GM12878 (cell line): ENCODE measurements around the gene MLKL. TPM values are rescaled to one million over a fixed set of nuclear protein-coding genes. Genes with fewer than 3 reads are reported as not detected.

Experiments used
- ATAC-seq: fragments of 200-7000 bp; cut with Tn5 transposase; 3 replicates; pipeline ENCODE4 v1.9.1; 2020; ENCODE audit warnings: mild to moderate bottlenecking, moderate library complexity
- BruUV-seq: library from RNA; stranded (reverse); fragments of 400-500 nt; replicated peaks from 2 replicates; lab custom pipeline; 2021; lab: Mats Ljungman, UMichigan
- CTCF ChIA-PET: fragments of 300-600 bp; sonication (Branson Sonifier 250); formaldehyde crosslinking; extraction: SDS; loops from one replicate; lab custom pipeline; 2021; ENCODE audit warnings: inconsistent platforms; lab: Yijun Ruan, JAX
- POLR2A ChIA-PET: fragments of 350-600 bp; formaldehyde crosslinking; extraction: SDS; loops from one replicate; lab custom pipeline; 2021; ENCODE audit warnings: inconsistent platforms; lab: Charles Lee
- RAD21 ChIA-PET: fragments of 300-600 bp; sonication (Branson Sonifier 250); formaldehyde crosslinking; loops from one replicate; lab custom pipeline; 2023; ENCODE audit warnings: antibody characterized with exemption; ENCODE audit not compliant: unreplicated experiment; lab: Charles Lee
- SMC1A ChIA-PET: fragments of 300-600 bp; sonication (Branson Sonifier 250); formaldehyde crosslinking; loops from one replicate; lab custom pipeline; 2023; ENCODE audit not compliant: unreplicated experiment, uncharacterized antibody; lab: Charles Lee
- DNase-seq: peaks from one replicate; pipeline ENCODE4 v3.0.0-alpha.2; 2011; ENCODE audit warnings: low read depth, low spot score
- FAIRE-seq: peaks from 3 replicates; lab custom pipeline; 2011; peaks lifted over from hg19 to GRCh38; lab: Jason Lieb, UNC
- H2AFZ ChIP-seq: 2 replicates; pipeline ENCODE4 v1.6.0; 2011; ENCODE audit warnings: low read depth, low read length, control low read depth; ENCODE audit not compliant: control insufficient read depth
- H3K27ac ChIP-seq: 2 replicates; pipeline ENCODE4 v1.5.1; 2011; ENCODE audit warnings: control low read depth; ENCODE audit not compliant: control insufficient read depth, insufficient read depth
- H3K27me3 ChIP-seq, 2 experiments: replicated peaks in 1 of 2; 2 replicates each; pipeline versions ENCODE4 v1.6.0 to v1.6.1; 2011; ENCODE audit warnings: low read length in 1 of 2; ENCODE audit not compliant: control insufficient read depth in 2 of 2, insufficient read depth in 2 of 2
- H3K36me3 ChIP-seq, 2 experiments: 2 replicates each; pipeline ENCODE4 v1.5.1; 2011; ENCODE audit warnings: low read length in 1 of 2; ENCODE audit not compliant: control insufficient read depth in 2 of 2, insufficient read depth in 2 of 2
- H3K4me1 ChIP-seq: 2 replicates; pipeline ENCODE4 v1.6.1; 2011; ENCODE audit warnings: mild to moderate bottlenecking, low read length, moderate library complexity, mixed read lengths; ENCODE audit not compliant: control insufficient read depth, insufficient read depth
- H3K4me2 ChIP-seq: 2 replicates; pipeline ENCODE4 v1.6.0; 2011; ENCODE audit warnings: control low read depth; ENCODE audit not compliant: control insufficient read depth, insufficient read depth
- H3K4me3 ChIP-seq: fragments of 200-600 bp; sonication (generic); 2 replicates; pipeline ENCODE4 v1.5.1; 2016
- H3K79me2 ChIP-seq: 2 replicates; pipeline ENCODE4 v1.6.0; 2011; ENCODE audit warnings: low read length; ENCODE audit not compliant: control insufficient read depth, insufficient read depth
- H3K9ac ChIP-seq: 2 replicates; pipeline ENCODE4 v1.8.0; 2011; ENCODE audit warnings: low read length, control low read depth, mixed read lengths; ENCODE audit not compliant: control insufficient read depth, insufficient read depth
- H3K9me3 ChIP-seq: replicated peaks from 3 replicates; pipeline ENCODE4 v1.5.1; 2011; ENCODE audit warnings: mild to moderate bottlenecking, low read length; ENCODE audit not compliant: control insufficient read depth, insufficient read depth
- H4K20me1 ChIP-seq: 2 replicates; pipeline ENCODE4 v1.6.0; 2011; ENCODE audit not compliant: control insufficient read depth, insufficient read depth
- BMI1 ChIP-seq: fragments of 450-650 bp; IDR thresholded peaks from 2 replicates; pipeline ENCODE4 v1.6.1; 2016; ENCODE audit warnings: mild to moderate bottlenecking, moderate library complexity, borderline replicate concordance
- BRCA1 ChIP-seq: IDR thresholded peaks from 2 replicates; pipeline ENCODE4 v1.6.1; 2011; ENCODE audit warnings: low read depth, low read length, improper control_type of control experiment
- CHD1 ChIP-seq: IDR thresholded peaks from 2 replicates; pipeline ENCODE4 v1.6.1; 2012; ENCODE audit warnings: low read depth, low read length, improper control_type of control experiment
- EZH2 ChIP-seq: IDR thresholded peaks from 2 replicates; pipeline ENCODE4 v1.6.1; 2012; ENCODE audit warnings: low read depth, mild to moderate bottlenecking, control low read depth, inconsistent platforms, low read length, borderline replicate concordance; ENCODE audit not compliant: control insufficient read depth
- IKZF2 ChIP-seq, 2 experiments: fragments of 450-650 bp; IDR thresholded peaks; 2 replicates each; pipeline ENCODE4 v1.6.1; 2017; ENCODE audit warnings: mild to moderate bottlenecking in 2 of 2, moderate library complexity in 2 of 2
- IRF5 ChIP-seq: fragments of 450-650 bp; IDR thresholded peaks from 2 replicates; pipeline ENCODE4 v1.6.1; 2017; ENCODE audit warnings: borderline replicate concordance
- KAT2A ChIP-seq: conservative IDR thresholded peaks from 2 replicates; pipeline ENCODE4 v1.6.1; 2011; ENCODE audit warnings: low read depth, low read length; ENCODE audit not compliant: control insufficient read depth
- MTA3 ChIP-seq: IDR thresholded peaks from 2 replicates; pipeline ENCODE4 v1.6.1; 2012; ENCODE audit warnings: low read length, inconsistent platforms, borderline replicate concordance
- POLR2A ChIP-seq: IDR thresholded peaks from 2 replicates; pipeline ENCODE4 v1.6.1; 2011; ENCODE audit warnings: low read depth, mild to moderate bottlenecking, low read length
- RAD21 ChIP-seq: IDR thresholded peaks from 2 replicates; pipeline ENCODE4 v1.6.1; 2011; ENCODE audit warnings: mild to moderate bottlenecking, low read depth, low read length, moderate library complexity; ENCODE audit not compliant: insufficient read depth
- SMC3 ChIP-seq: IDR thresholded peaks from 2 replicates; pipeline ENCODE4 v1.6.1; 2011; ENCODE audit warnings: low read length, improper control_type of control experiment, borderline replicate concordance
- TARDBP ChIP-seq: IDR thresholded peaks from 2 replicates; pipeline ENCODE4 v1.6.1; 2016; ENCODE audit warnings: borderline replicate concordance
- TCF12 ChIP-seq: IDR thresholded peaks from 2 replicates; pipeline ENCODE4 v1.6.1; 2011; ENCODE audit warnings: low read depth, mild to moderate bottlenecking, low read length
- TCF3 ChIP-seq: IDR thresholded peaks from 2 replicates; pipeline ENCODE4 v1.6.1; 2012; ENCODE audit warnings: low read depth, mild to moderate bottlenecking, low read length, borderline replicate concordance; ENCODE audit not compliant: insufficient read depth
- YY1 ChIP-seq: IDR thresholded peaks from 2 replicates; pipeline ENCODE4 v1.6.1; 2011; ENCODE audit warnings: low read depth, mild to moderate bottlenecking, low read length
- WGBS: methylation state at CpG from one replicate; pipeline ENCODE4 v1.1.6; 2016; ENCODE audit warnings: low lambda C conversion rate; ENCODE audit not compliant: insufficient replicate concordance, insufficient coverage; ENCODE audit errors: missing lambda C conversion rate; 5-methylcytosine and 5-hydroxymethylcytosine counted together
- in situ Hi-C: fragments of 300-500 bp; cut with MboI; formaldehyde crosslinking; loops from 9 replicates; pipeline ENCODE4 v1.14.3; 2018; ENCODE audit warnings: mixed read lengths
- intact Hi-C: fragments of 100-400 bp; cut with micrococcal nuclease; formaldehyde crosslinking; loops from one replicate; pipeline ENCODE4 v1.14.2; 2022; ENCODE audit not compliant: unreplicated experiment
- polyA plus RNA-seq, 11 experiments: library from polyadenylated mRNA; depleted of rRNA in 4 of 11; unstranded in 6 of 11; stranded (reverse) in 5 of 11; fragments of >200 nt; fragmentation: Nextera tagmentation in 4 of 11; fragmentation: Illumina TruSeq in 1 of 11; extraction: Ambion mirVana in 4 of 11; extraction: Trizol in 1 of 11; gene quantifications; 1 replicate in 1 of 11; 2 replicates in 10 of 11; pipeline versions ENCODE4 v1.2.1 to v1.2.3, GENCODE V29; 2011 to 2016; ENCODE audit warnings: inconsistent platforms in 2 of 11, missing spikeins in 2 of 11, low read depth in 1 of 11
- total RNA-seq, 4 experiments: library from RNA; depleted of rRNA in 3 of 4; stranded (reverse); fragments of >200 nt in 3 of 4; fragmentation: Illumina TruSeq in 1 of 4; extraction: Trizol in 1 of 4; gene quantifications; 2 replicates each; pipeline versions ENCODE4 v1.2.1 to v1.2.3, GENCODE V29; 2013 to 2021
- TF ChIP-seq, protein P1 (sequence below): fragments of 450-650 bp; IDR thresholded peaks from 2 replicates; pipeline ENCODE4 v1.6.1; 2018; ENCODE audit warnings: mild to moderate bottlenecking, low read depth, moderate library complexity; ENCODE audit not compliant: partially characterized antibody

Gene MLKL
- total and polyA plus RNA-seq, 10 of the 15 experiments (the other 5 are each of a cell fraction or from before 2014, with no cell fraction given), result 3.8 to 14.5 (median 11.2) TPM

GRCh38 chr16:74737521-74737920 is 36.9 kb upstream of the MLKL start:
- Histone ChIP-seq H3K9me3 (no peaks in the 10 kb centered on the region), H2AFZ (no peak overlapping the region), H3K79me2 (no peaks in the 10 kb centered on the region), H3K4me2 (no peak overlapping the region), H4K20me1 (no peaks in the 10 kb centered on the region), H3K4me3 (no peak overlapping the region), H3K4me1 (no peaks in the 10 kb centered on the region), H3K36me3 (no peaks in the 10 kb centered on the region), H3K9ac (no peak overlapping the region), H3K27me3 (peaks cover 0 to 1% of the 10 kb centered on the region in 2 experiments; a peak in 1 of 4 replicates), H3K27ac (no peak overlapping the region)
- TF ChIP-seq, protein P1, sequence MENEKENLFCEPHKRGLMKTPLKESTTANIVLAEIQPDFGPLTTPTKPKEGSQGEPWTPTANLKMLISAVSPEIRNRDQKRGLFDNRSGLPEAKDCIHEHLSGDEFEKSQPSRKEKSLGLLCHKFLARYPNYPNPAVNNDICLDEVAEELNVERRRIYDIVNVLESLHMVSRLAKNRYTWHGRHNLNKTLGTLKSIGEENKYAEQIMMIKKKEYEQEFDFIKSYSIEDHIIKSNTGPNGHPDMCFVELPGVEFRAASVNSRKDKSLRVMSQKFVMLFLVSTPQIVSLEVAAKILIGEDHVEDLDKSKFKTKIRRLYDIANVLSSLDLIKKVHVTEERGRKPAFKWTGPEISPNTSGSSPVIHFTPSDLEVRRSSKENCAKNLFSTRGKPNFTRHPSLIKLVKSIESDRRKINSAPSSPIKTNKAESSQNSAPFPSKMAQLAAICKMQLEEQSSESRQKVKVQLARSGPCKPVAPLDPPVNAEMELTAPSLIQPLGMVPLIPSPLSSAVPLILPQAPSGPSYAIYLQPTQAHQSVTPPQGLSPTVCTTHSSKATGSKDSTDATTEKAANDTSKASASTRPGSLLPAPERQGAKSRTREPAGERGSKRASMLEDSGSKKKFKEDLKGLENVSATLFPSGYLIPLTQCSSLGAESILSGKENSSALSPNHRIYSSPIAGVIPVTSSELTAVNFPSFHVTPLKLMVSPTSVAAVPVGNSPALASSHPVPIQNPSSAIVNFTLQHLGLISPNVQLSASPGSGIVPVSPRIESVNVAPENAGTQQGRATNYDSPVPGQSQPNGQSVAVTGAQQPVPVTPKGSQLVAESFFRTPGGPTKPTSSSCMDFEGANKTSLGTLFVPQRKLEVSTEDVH, result no peak
- TF ChIP-seq KAT2A (no peak), CHD1 (no peak), BMI1 (no peak), TCF3 (no peak), TCF12 (no peak), SMC3 (no peak), EZH2 (no peak), YY1 (no peak), POLR2A (no peak), MTA3 (no peak), IKZF2 (IDR thresholded peaks at IDR 0.05) (no peak), TARDBP (no peak), IRF5 (no peak), RAD21 (no peak), BRCA1 (no peak)
- ATAC-seq, result no peak
- SMC1A ChIA-PET, result interaction anchor here (1.4 kb wide), 1 partner anchor 27 kb away, joined by 3 read pairs; no protein-coding TSS in a partner anchor
- no peak for FAIRE-seq
- RAD21 ChIA-PET, result no interaction called here
- intact Hi-C loops, result no loop called here
- no peak for DNase-seq
- no TSS peak for BruUV-seq
- POLR2A ChIA-PET, result no interaction called here
- in situ Hi-C loops, result no loop called here
- CTCF ChIA-PET, result no interaction called here
- 43% methylated on average over 6 of the region's 6 CpGs for WGBS
